HepG2 (cell line): ENCODE measurements around the gene VAMP8. TPM values are rescaled to one million over a fixed set of nuclear protein-coding genes. Genes with fewer than 3 reads are reported as not detected.

Experiments used
- ATAD3A ChIP-seq: sonication (generic); formaldehyde crosslinking; IDR thresholded peaks from 2 replicates; pipeline ENCODE4 v1.4.0; 2020; ENCODE audit warnings: missing genetic modification reagents
- BCL6 ChIP-seq: IDR thresholded peaks from 2 replicates; pipeline ENCODE4 v1.6.1; 2016; ENCODE audit warnings: missing genetic modification reagents, missing compliant biosample characterization
- BRCA1 ChIP-seq: sonication (generic); formaldehyde crosslinking; IDR thresholded peaks from 2 replicates; pipeline ENCODE4 v1.4.0; 2020; ENCODE audit warnings: missing genetic modification reagents
- EHMT2 ChIP-seq: fragments of 200-600 bp; sonication (generic); IDR thresholded peaks from 2 replicates; pipeline ENCODE4 v1.7.0; 2017; ENCODE audit warnings: antibody characterized with exemption, low read depth, low read length, borderline replicate concordance
- FOXA1 ChIP-seq, 2 experiments: fragments of 450-650 bp in 1 of 2; sonication (generic) in 1 of 2; formaldehyde crosslinking in 1 of 2; IDR thresholded peaks; 2 replicates each; pipeline versions ENCODE4 v1.4.0 to v1.6.1; 2016 to 2020; ENCODE audit warnings: missing genetic modification reagents in 1 of 2
- KDM4B ChIP-seq: sonication (generic); formaldehyde crosslinking; IDR thresholded peaks from 2 replicates; pipeline ENCODE4 v1.4.0; 2020; ENCODE audit warnings: missing genetic modification reagents
- KDM6A ChIP-seq: IDR thresholded peaks from 2 replicates; pipeline ENCODE4 v1.6.1; 2016; ENCODE audit warnings: low read depth
- KMT2A ChIP-seq: sonication (generic); formaldehyde crosslinking; IDR thresholded peaks from 2 replicates; pipeline ENCODE4 v1.4.0; 2020; ENCODE audit warnings: missing genetic modification reagents
- MTA1 ChIP-seq: sonication (generic); formaldehyde crosslinking; IDR thresholded peaks from 2 replicates; pipeline ENCODE4 v1.4.0; 2020; ENCODE audit warnings: missing genetic modification reagents, mild to moderate bottlenecking, borderline replicate concordance
- NFKBIZ ChIP-seq: IDR thresholded peaks from 2 replicates; pipeline ENCODE4 v1.6.1; 2018; ENCODE audit warnings: missing genetic modification reagents, missing compliant biosample characterization
- SUZ12 ChIP-seq: fragments of 150-350 bp; IDR thresholded peaks from 2 replicates; pipeline ENCODE4 v1.6.1; 2014; ENCODE audit warnings: low read depth, low read length
- TBX3 ChIP-seq: fragments of 450-650 bp; IDR thresholded peaks from 2 replicates; pipeline ENCODE4 v1.6.1; 2017; ENCODE audit warnings: antibody characterized with exemption, mild to moderate bottlenecking, inconsistent platforms, borderline replicate concordance
- ZFAT ChIP-seq: sonication (generic); formaldehyde crosslinking; conservative IDR thresholded peaks from 2 replicates; pipeline ENCODE4 v1.8.1; 2023; ENCODE audit warnings: missing genetic modification reagents, inconsistent platforms
- ZNF10 ChIP-seq: sonication (generic); formaldehyde crosslinking; IDR thresholded peaks from 2 replicates; pipeline ENCODE4 v1.4.0; 2020; ENCODE audit warnings: mild to moderate bottlenecking, low read depth, missing genetic modification reagents, borderline replicate concordance
- ZNF629 ChIP-seq: sonication (generic); formaldehyde crosslinking; conservative IDR thresholded peaks from 2 replicates; pipeline ENCODE4 v1.5.0; 2020; ENCODE audit warnings: missing genetic modification reagents
- ZNF660 ChIP-seq: sonication (generic); formaldehyde crosslinking; IDR thresholded peaks from 2 replicates; pipeline ENCODE4 v1.5.1; 2020; ENCODE audit warnings: mild to moderate bottlenecking, low read depth, missing genetic modification reagents, borderline replicate concordance
- ZNF747 ChIP-seq: sonication (generic); formaldehyde crosslinking; IDR thresholded peaks from 2 replicates; pipeline ENCODE4 v1.8.1; 2023; ENCODE audit warnings: missing genetic modification reagents, mild to moderate bottlenecking, borderline replicate concordance
- polyA plus RNA-seq, 8 experiments: library from polyadenylated mRNA; depleted of rRNA in 3 of 8; stranded (reverse) in 7 of 8; unstranded in 1 of 8; fragments of >200 nt; fragmentation: Illumina TruSeq in 4 of 8; extraction: Trizol in 4 of 8; gene quantifications; 2 replicates each; pipeline versions ENCODE4 v1.2.1 to v1.2.3, GENCODE V29; 2011 to 2016; ENCODE audit warnings: low read depth in 4 of 8, missing spikeins in 1 of 8, mixed read lengths in 1 of 8; ENCODE audit not compliant: insufficient read depth in 1 of 8
- total RNA-seq, 5 experiments: library from RNA; depleted of rRNA; stranded (reverse); fragments of >200 nt; fragmentation: Illumina TruSeq; extraction: Trizol; gene quantifications; 2 replicates each; pipeline ENCODE4 v1.2.3, GENCODE V29; 2016; ENCODE audit warnings: low read depth in 1 of 5
- TF ChIP-seq, protein P1 (sequence below): sonication (generic); formaldehyde crosslinking; IDR thresholded peaks from 2 replicates; pipeline ENCODE4 v1.4.0; 2020; ENCODE audit warnings: missing genetic modification reagents, borderline replicate concordance
- TF ChIP-seq, protein P2 (sequence below): sonication (generic); formaldehyde crosslinking; IDR thresholded peaks from 2 replicates; pipeline ENCODE4 v1.4.0; 2020; ENCODE audit warnings: missing genetic modification reagents
- TF ChIP-seq, protein P3 (sequence below): sonication (generic); formaldehyde crosslinking; IDR thresholded peaks from 2 replicates; pipeline ENCODE4 v1.5.0; 2020; ENCODE audit warnings: mild to moderate bottlenecking, missing genetic modification reagents
- TF ChIP-seq, protein P4 (sequence below): sonication (generic); formaldehyde crosslinking; IDR thresholded peaks from 2 replicates; pipeline ENCODE4 v1.5.1; 2020; ENCODE audit warnings: mild to moderate bottlenecking, missing genetic modification reagents, borderline replicate concordance

The VAMP8 gene
- total and polyA plus RNA-seq, 2 of the 13 experiments (the other 11 are each of a cell fraction or from before 2014, with no cell fraction given), result 83.3 to 157 TPM

DNA sequence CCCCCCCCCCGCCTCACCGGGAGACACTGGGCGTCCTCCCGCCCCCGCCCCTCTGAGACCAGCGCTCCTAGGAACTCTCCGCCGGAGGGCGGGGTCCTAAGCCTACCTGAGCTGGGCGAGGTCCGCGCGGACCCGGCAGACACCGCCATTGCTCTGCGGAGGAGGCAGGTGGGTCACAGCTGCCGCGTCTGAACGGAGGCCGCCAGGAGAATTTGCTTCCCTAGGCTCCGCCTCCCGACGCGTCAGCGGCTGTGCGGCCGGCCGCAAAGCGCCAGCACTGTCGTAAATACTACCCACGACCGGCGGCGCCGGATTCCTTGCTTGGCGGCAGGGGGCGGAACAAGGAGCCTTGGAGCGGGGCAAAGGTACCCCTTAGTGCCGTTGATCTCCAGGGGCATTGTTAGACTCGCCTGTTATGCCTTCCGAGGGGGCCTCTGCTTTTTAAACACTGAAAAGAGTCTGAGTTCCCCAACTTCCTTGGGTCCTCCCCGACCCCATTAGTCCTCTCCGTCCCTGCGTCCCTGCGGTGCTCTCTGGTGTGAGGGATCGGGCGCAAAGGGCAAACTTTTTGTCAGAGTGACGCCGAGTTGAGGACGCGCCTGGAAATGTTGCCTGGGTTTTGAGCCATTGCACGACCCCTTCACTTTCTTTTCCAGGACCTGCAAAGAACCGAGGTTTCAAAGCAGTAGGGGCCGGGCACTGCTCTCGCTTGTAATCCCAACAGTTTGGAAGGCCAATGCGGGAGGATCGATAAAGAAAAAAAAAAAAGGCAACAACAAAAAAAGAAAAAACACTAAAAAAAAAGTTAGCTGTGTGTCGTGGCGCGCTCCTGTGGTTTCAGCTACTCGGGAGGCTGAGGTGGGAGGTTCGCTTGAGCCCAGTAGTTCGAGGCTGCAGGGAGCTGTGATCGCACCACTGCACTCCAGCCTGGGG, 15.8 kb upstream of the VAMP8 start, which contains the start of gene GGCX (continued):
- TF ChIP-seq ZNF747 (CRISPR knock-in tag) (no peak; the same call in 1 of the 2 replicates), BRCA1 (no peak), KMT2A (CRISPR knock-in tag) (peak; percentile 91; the same call in 1 of the 2 replicates), KDM6A (CRISPR knock-in tag) (no peak), TBX3 (peak; percentile 39; the same call in 1 of the 2 replicates), MTA1 (peak; percentile 80; the same call in 1 of the 2 replicates), SUZ12 (no peak), BCL6 (peak; percentile 54; the same call in 1 of the 2 replicates), ZNF660 (no peak), ZNF629 (CRISPR knock-in tag) (peak; percentile 18; the same call in 1 of the 2 replicates), KDM4B (CRISPR knock-in tag) (no peak; the same call in 1 of the 2 replicates), ATAD3A (CRISPR knock-in tag) (no peak), FOXA1 (IDR thresholded peaks at IDR 0.05) (no peak), FOXA1 (CRISPR knock-in tag; IDR thresholded peaks at IDR 0.05) (peak; percentile 27; the same call in 1 of the 2 replicates), ZNF10 (CRISPR knock-in tag) (no peak), NFKBIZ (0 out of 2 replicates have a peak, but pooled peaks have one; percentile 35), ZFAT (CRISPR knock-in tag) (no peak), EHMT2 (no peak; the same call in 1 of the 2 replicates)
- TF ChIP-seq, protein P1, sequence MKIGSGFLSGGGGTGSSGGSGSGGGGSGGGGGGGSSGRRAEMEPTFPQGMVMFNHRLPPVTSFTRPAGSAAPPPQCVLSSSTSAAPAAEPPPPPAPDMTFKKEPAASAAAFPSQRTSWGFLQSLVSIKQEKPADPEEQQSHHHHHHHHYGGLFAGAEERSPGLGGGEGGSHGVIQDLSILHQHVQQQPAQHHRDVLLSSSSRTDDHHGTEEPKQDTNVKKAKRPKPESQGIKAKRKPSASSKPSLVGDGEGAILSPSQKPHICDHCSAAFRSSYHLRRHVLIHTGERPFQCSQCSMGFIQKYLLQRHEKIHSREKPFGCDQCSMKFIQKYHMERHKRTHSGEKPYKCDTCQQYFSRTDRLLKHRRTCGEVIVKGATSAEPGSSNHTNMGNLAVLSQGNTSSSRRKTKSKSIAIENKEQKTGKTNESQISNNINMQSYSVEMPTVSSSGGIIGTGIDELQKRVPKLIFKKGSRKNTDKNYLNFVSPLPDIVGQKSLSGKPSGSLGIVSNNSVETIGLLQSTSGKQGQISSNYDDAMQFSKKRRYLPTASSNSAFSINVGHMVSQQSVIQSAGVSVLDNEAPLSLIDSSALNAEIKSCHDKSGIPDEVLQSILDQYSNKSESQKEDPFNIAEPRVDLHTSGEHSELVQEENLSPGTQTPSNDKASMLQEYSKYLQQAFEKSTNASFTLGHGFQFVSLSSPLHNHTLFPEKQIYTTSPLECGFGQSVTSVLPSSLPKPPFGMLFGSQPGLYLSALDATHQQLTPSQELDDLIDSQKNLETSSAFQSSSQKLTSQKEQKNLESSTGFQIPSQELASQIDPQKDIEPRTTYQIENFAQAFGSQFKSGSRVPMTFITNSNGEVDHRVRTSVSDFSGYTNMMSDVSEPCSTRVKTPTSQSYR (CRISPR knock-in tag), result 0 out of 2 replicates have a peak, but pooled peaks have one; percentile 20
- TF ChIP-seq, protein P2, sequence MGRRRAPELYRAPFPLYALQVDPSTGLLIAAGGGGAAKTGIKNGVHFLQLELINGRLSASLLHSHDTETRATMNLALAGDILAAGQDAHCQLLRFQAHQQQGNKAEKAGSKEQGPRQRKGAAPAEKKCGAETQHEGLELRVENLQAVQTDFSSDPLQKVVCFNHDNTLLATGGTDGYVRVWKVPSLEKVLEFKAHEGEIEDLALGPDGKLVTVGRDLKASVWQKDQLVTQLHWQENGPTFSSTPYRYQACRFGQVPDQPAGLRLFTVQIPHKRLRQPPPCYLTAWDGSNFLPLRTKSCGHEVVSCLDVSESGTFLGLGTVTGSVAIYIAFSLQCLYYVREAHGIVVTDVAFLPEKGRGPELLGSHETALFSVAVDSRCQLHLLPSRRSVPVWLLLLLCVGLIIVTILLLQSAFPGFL, result no peak
- TF ChIP-seq, protein P3, sequence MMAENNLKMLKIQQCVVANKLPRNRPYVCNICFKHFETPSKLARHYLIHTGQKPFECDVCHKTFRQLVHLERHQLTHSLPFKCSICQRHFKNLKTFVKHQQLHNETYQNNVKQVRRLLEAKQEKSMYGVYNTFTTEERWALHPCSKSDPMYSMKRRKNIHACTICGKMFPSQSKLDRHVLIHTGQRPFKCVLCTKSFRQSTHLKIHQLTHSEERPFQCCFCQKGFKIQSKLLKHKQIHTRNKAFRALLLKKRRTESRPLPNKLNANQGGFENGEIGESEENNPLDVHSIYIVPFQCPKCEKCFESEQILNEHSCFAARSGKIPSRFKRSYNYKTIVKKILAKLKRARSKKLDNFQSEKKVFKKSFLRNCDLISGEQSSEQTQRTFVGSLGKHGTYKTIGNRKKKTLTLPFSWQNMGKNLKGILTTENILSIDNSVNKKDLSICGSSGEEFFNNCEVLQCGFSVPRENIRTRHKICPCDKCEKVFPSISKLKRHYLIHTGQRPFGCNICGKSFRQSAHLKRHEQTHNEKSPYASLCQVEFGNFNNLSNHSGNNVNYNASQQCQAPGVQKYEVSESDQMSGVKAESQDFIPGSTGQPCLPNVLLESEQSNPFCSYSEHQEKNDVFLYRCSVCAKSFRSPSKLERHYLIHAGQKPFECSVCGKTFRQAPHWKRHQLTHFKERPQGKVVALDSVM (CRISPR knock-in tag), result peak; percentile 82
- TF ChIP-seq, protein P4, sequence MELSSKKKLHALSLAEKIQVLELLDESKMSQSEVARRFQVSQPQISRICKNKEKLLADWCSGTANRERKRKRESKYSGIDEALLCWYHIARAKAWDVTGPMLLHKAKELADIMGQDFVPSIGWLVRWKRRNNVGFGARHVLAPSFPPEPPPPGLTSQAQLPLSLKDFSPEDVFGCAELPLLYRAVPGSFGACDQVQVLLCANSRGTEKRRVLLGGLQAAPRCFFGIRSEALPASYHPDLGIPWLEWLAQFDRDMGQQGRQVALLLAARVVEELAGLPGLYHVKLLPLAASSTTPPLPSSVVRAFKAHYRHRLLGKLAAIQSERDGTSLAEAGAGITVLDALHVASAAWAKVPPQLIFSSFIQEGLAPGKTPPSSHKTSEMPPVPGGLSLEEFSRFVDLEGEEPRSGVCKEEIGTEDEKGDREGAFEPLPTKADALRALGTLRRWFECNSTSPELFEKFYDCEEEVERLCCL (CRISPR knock-in tag), result no peak
